H1 (cell line): ENCODE measurements around the gene SLC25A24.

Source experiments
- CEBPB ChIP-seq: IDR thresholded peaks from 2 replicates; pipeline ENCODE4 v1.6.1; 2012; ENCODE audit warnings: low read depth, low read length
- RBBP5 ChIP-seq: IDR thresholded peaks from 2 replicates; pipeline ENCODE4 v1.7.1; 2012; ENCODE audit warnings: low read depth, mild to moderate bottlenecking, inconsistent platforms, low read length, moderate library complexity, borderline replicate concordance
- TAF1 ChIP-seq: IDR thresholded peaks from 2 replicates; pipeline ENCODE4 v1.6.1; 2011; ENCODE audit warnings: mild to moderate bottlenecking, low read depth, low read length

DNA sequence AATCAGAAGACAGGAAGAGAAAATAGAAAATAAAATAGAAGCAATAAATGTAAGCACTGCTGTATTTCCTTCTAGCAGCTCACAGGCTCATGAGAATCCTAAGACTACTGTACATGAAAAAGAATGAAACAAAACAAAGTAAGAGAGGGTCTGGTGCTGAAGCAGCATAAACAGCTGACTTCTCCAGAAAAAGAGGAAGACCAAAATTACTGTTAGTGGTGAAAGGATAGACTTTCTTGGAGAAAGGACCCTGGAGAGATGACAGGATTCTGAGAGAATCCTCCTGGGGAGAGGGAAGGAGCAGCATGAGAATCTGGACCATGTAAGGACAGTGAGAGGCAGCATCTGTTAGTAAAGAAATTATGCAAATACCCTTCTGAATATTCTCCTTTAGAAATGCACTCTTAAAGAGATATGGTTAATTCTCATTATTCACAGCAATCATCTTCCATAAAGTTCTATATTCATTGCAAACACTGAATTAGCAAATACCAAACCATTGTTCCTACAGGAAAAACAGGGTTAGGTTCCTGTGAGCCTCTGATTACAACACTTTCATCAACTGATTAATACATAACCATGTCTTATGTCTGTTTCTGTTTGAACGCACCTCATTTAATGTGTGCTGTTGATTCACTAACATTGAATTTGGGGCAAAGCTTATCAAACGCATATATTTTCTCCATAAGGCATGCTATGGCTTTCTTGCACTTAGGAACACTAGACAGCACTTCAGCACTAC is 17.0 kb downstream of the SLC25A24 start:
- TF ChIP-seq CEBPB, result no peak
- TF ChIP-seq RBBP5, result no peak
- TF ChIP-seq TAF1, result no peak
